Colonic mucosa (tissue), 4 donors: ENCODE results near the gene ATF3. TPM values are rescaled to one million over a fixed set of nuclear protein-coding genes. Genes with fewer than 3 reads are reported as not detected.

Source experiments
- DNase-seq: peaks from one replicate; pipeline ENCODE4 v3.0.0-alpha.2; 2020
- H3K27ac ChIP-seq: fragments of 200-600 bp; one replicate; pipeline ENCODE4 v1.8.0; 2021
- H3K27me3 ChIP-seq: fragments of 200-600 bp; one replicate; pipeline ENCODE4 v1.8.0; 2021
- H3K36me3 ChIP-seq: fragments of 200-600 bp; one replicate; pipeline ENCODE4 v1.8.0; 2021
- H3K4me1 ChIP-seq: fragments of 200-600 bp; one replicate; pipeline ENCODE4 v1.8.0; 2021; ENCODE audit warnings: mild to moderate bottlenecking
- H3K4me3 ChIP-seq: fragments of 200-600 bp; one replicate; pipeline ENCODE4 v1.8.0; 2021
- H3K9ac ChIP-seq, 2 donors: one replicate each; pipeline ENCODE4 v1.7.0; 2013; ENCODE audit warnings: control low read depth in 2 of 2, low read depth in 2 of 2, low read length in 2 of 2
- H3K9me3 ChIP-seq: fragments of 200-600 bp; one replicate; pipeline ENCODE4 v1.8.0; 2021
- intact Hi-C: fragments of 100-400 bp; cut with DNase I; formaldehyde crosslinking; loops from one replicate; pipeline ENCODE4 v1.14.1; 2022
- total RNA-seq, 2 donors: library from RNA; stranded (reverse); fragmentation: NEBNext Ultra II Directional in 1 of 2; extraction: Animal tissue kit (Norgen Biotek cat#: 25700) in 1 of 2; gene quantifications; one replicate each; pipeline ENCODE4 v1.2.1, GENCODE V29; 2021
- TF ChIP-seq, protein P1 (sequence below): fragments of 200-600 bp; IDR thresholded peaks from one replicate; pipeline ENCODE4 v1.8.0; 2022; ENCODE audit warnings: antibody characterized with exemption, mild to moderate bottlenecking
- donor health status: healthy.
- donor health status: DM: no; HTN: no; CAD: no.
- donor health status: DM: no; HTN: no; CAD: no.

ATF3 gene
- total RNA-seq, 2 donors from 2014 or later, result 17.7 to 34.0 TPM

GRCh38 chr1:212594640-212595039 is 13.9 kb upstream of the ATF3 start:
- no peak overlapping the region for H3K27ac ChIP-seq

GRCh38 chr1:212595229-212595628 is 13.3 kb upstream of the ATF3 start:
- Histone ChIP-seq H3K4me1 (no peaks in the 10 kb centered on the region), H3K4me3 (no peak overlapping the region), H3K36me3 (no peaks in the 10 kb centered on the region), H3K9me3 (no peaks in the 10 kb centered on the region), H3K27ac (no peak overlapping the region), H3K27me3 (no peaks in the 10 kb centered on the region), H3K9ac (no peak overlapping the region)
- DNase-seq, result no peak
- intact Hi-C loops, result no loop called here
- TF ChIP-seq, protein P1, sequence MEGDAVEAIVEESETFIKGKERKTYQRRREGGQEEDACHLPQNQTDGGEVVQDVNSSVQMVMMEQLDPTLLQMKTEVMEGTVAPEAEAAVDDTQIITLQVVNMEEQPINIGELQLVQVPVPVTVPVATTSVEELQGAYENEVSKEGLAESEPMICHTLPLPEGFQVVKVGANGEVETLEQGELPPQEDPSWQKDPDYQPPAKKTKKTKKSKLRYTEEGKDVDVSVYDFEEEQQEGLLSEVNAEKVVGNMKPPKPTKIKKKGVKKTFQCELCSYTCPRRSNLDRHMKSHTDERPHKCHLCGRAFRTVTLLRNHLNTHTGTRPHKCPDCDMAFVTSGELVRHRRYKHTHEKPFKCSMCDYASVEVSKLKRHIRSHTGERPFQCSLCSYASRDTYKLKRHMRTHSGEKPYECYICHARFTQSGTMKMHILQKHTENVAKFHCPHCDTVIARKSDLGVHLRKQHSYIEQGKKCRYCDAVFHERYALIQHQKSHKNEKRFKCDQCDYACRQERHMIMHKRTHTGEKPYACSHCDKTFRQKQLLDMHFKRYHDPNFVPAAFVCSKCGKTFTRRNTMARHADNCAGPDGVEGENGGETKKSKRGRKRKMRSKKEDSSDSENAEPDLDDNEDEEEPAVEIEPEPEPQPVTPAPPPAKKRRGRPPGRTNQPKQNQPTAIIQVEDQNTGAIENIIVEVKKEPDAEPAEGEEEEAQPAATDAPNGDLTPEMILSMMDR, result no peak

More at GRCh38 chr1:212594640-212595039, 13.9 kb upstream of the ATF3 start:
- Histone ChIP-seq H3K4me3 (no peak overlapping the region), H3K36me3 (no peaks in the 10 kb centered on the region), H3K27me3 (no peaks in the 10 kb centered on the region), H3K9me3 (no peaks in the 10 kb centered on the region), H3K9ac (no peak overlapping the region), H3K4me1 (no peaks in the 10 kb centered on the region)
- intact Hi-C loops, result no loop called here
- TF ChIP-seq, protein P1, result no peak
- no peak for DNase-seq

DNA sequence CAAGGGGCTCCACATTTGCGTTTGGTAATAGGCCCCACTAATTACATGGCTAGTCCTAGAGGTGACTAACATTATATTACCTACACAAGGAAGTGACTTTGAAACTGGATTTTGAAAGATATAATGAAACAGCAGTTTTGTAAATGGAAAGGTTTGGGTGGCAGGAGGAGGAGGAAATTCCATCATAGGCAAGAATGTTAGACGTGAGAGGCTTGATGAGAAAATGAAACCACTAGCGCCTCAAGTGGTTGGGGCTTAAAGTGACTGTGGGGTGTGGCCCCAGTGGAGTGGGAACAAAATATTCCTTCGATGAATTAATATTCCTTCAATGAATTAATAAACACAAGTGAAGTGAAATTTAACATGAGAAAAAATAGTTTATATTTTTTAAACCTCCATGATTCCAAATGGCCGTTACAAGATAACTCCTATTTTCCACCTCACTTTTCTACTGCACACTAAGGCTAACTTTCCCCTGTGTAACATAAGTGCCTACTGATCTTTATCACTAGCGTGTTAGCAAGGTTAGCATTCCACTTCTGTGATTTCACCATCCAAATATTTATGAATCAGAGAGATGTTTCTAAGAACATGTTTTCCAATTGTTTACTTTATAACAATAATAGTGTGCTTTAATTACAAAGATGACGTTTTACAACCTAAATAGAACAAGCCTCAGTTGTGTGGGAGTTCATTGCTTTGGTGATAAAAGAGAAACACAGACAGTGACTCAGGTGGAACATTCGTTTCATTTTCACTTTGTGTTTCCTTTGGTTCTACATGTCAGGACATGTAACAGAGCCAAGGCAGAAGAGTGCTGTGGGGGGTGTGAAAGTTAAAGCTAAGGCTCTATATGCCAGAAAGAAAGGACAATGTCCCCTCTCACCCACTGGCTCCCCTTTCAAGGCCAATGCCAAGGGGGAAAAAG is 12.5 kb upstream of the ATF3 start:
- Histone ChIP-seq H3K36me3 (no peaks in the 10 kb centered on the region), H3K9me3 (no peaks in the 10 kb centered on the region), H3K27ac (peak overlapping the region; percentile 60), H3K4me1 (no peaks in the 10 kb centered on the region), H3K4me3 (no peak overlapping the region), H3K27me3 (no peaks in the 10 kb centered on the region), H3K9ac (no peak overlapping the region)
- peak; percentile 48 for DNase-seq
- TF ChIP-seq, protein P1, result peak; percentile 49
- intact Hi-C loops, result no loop called here

- no peak for DNase-seq
- H3K9ac ChIP-seq, result no peak overlapping the region
- TF ChIP-seq, protein P1, result no peak
- no peak overlapping the region for H3K4me3 ChIP-seq
- intact Hi-C loops, result no loop called here
- H3K36me3 ChIP-seq, result no peaks in the 10 kb centered on the region
- no peaks in the 10 kb centered on the region for H3K9me3 ChIP-seq
- H3K4me1 ChIP-seq, result no peaks in the 10 kb centered on the region
- H3K27ac ChIP-seq, result peak overlapping the region; percentile 60
- H3K27me3 ChIP-seq, result no peaks in the 10 kb centered on the region
These were observed 11.8 kb upstream of the ATF3 start for GRCh38 chr1:212596798-212597197.

DNA sequence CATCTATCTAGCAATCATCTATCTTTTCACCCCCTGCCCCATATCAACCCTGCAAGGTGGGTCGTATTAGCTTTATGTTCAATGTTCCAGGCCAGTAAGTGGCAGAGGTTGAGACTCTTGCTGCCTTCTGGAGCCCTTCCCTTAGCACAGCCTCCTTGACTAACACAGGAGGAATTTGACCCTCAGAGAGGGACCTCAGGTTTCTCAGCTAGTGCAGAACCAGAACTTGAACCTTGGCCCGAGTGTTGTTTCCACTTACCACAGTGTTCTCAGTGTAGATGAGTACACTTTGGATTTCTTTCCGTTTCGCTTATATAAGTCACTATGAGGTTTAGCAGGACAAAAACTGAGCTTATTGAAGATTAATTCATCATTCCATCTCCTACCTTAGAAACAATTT is 11.1 kb upstream of the ATF3 start:
- no peaks in the 10 kb centered on the region for H3K9me3 ChIP-seq
- TF ChIP-seq, protein P1, result no peak
- no peaks in the 10 kb centered on the region for H3K4me1 ChIP-seq
- H3K36me3 ChIP-seq, result no peaks in the 10 kb centered on the region
- H3K4me3 ChIP-seq, result no peak overlapping the region
- DNase-seq, result no peak
- no peak overlapping the region for H3K9ac ChIP-seq
- intact Hi-C loops, result no loop called here
- no peaks in the 10 kb centered on the region for H3K27me3 ChIP-seq
- H3K27ac ChIP-seq, result no peak overlapping the region
